ENCODE results near the gene DNAI2. TPM values are rescaled to one million over a fixed set of nuclear protein-coding genes. Genes with fewer than 3 reads are reported as not detected.
A peak's percentile ranks its signal among the peaks of the same experiment; 100 is the strongest.

DNAI2 gene
- total and polyA plus RNA-seq, 4 experiments from 2014 or later: 0.28 to 8.4 (median 6.0) TPM; not detected in 1

GRCh38 chr17:74268558-74268957, 5.5 kb upstream of the DNAI2 start:
- no peaks in the 10 kb centered on the region for H3K27me3 Mint-ChIP-seq
- H3K27ac Mint-ChIP-seq: peak overlapping the region in 3 of 7 donors; percentile 56 to 78 (median 69)
- Histone ChIP-seq H3K4me3 (ENCODE audit: low read length in 2 of 2) (no peak overlapping the region), H3K27me3 (ENCODE audit: insufficient read depth, low read length) (no peaks in the 10 kb centered on the region), H3K4me1 (ENCODE audit: insufficient read depth, low read length) (peaks cover 2% of the 10 kb centered on the region), H3K27ac (ENCODE audit: low read depth, low read length) (no peak overlapping the region), H3K9me3 (ENCODE audit: control insufficient read depth in 1 of 2, low read length in 2 of 2) (no peaks in the 10 kb centered on the region), H3K36me3 (ENCODE audit: insufficient read depth, low read length) (no peaks in the 10 kb centered on the region)
- no peak for DNase-seq
- no peaks in the 10 kb centered on the region for H3K36me3 Mint-ChIP-seq
- peak overlapping the region in 3 of 8 donors; percentile 29 to 41 (median 32) for H3K4me3 Mint-ChIP-seq
- H3K9me3 Mint-ChIP-seq: no peaks in the 10 kb centered on the region
- ChIA-PET CTCF (ENCODE audit: partially characterized antibody) (interaction anchor here (1.2 kb wide), 1 partner anchor 28 kb away, joined by 3 read pairs; no protein-coding TSS in a partner anchor), POLR2A (ENCODE audit: partially characterized antibody) (interaction anchor here (1.2 to 1.3 kb wide), 2 partner anchors 11 to 28 kb away, joined by 3 to 4 read pairs; no protein-coding TSS in a partner anchor)
- H3K4me1 Mint-ChIP-seq: peaks cover 8 to 37% (median 17%) of the 10 kb centered on the region in 4 donors
- intact Hi-C loops (cut with micrococcal nuclease): no loop called here

GRCh38 chr17:74270333-74270732, 3.7 kb upstream of the DNAI2 start:
- Mint-ChIP-seq H3K27me3 (no peaks in the 10 kb centered on the region), H3K4me3 (no peak overlapping the region), H3K4me1 (peaks cover 24 to 55% (median 34%) of the 10 kb centered on the region in 4 donors), H3K9me3 (no peaks in the 10 kb centered on the region), H3K36me3 (no peaks in the 10 kb centered on the region), H3K27ac (peak overlapping the region in 3 of 7 donors; percentile 37 to 72 (median 63))
- Histone ChIP-seq H3K4me1 (ENCODE audit: insufficient read depth, low read length) (peaks cover 20% of the 10 kb centered on the region), H3K36me3 (ENCODE audit: insufficient read depth, low read length) (no peaks in the 10 kb centered on the region), H3K4me3 (ENCODE audit: low read length in 2 of 2) (no peak overlapping the region), H3K27ac (ENCODE audit: low read depth, low read length) (no peak overlapping the region), H3K9me3 (ENCODE audit: control insufficient read depth in 1 of 2, low read length in 2 of 2) (no peaks in the 10 kb centered on the region), H3K27me3 (ENCODE audit: insufficient read depth, low read length) (no peaks in the 10 kb centered on the region)
- DNase-seq: no peak
- intact Hi-C loops (cut with micrococcal nuclease): no loop called here
- ChIA-PET CTCF (ENCODE audit: partially characterized antibody) (interaction anchor here (1.5 to 2.2 kb wide), 2 partner anchors 24 to 98 kb away, joined by 4 to 10 read pairs; no protein-coding TSS in a partner anchor), POLR2A (ENCODE audit: partially characterized antibody) (interaction anchor here (1.5 to 2.0 kb wide), 3 partner anchors 9 to 12 kb away, joined by 3 to 10 read pairs (median 6); no protein-coding TSS in a partner anchor)

- H3K4me3 ChIP-seq (ENCODE audit: low read length in 2 of 2): no peak overlapping the region
- CTCF ChIA-PET (ENCODE audit: partially characterized antibody): interaction anchor here (1.0 to 2.2 kb wide), 4 partner anchors 9 to 97 kb away, joined by 3 to 10 read pairs (median 4); partner anchors contain the start of gene RPL38
- H3K27me3 ChIP-seq (ENCODE audit: insufficient read depth, low read length): no peaks in the 10 kb centered on the region
- intact Hi-C loops (cut with micrococcal nuclease): no loop called here
- no peak overlapping the region for H3K4me3 Mint-ChIP-seq
- H3K4me1 ChIP-seq (ENCODE audit: insufficient read depth, low read length): peaks cover 29% of the 10 kb centered on the region
- no peak overlapping the region for H3K27ac ChIP-seq (ENCODE audit: low read depth, low read length)
- H3K36me3 Mint-ChIP-seq: no peaks in the 10 kb centered on the region
- peak overlapping the region in 4 of 7 donors; percentile 12 to 72 (median 47) for H3K27ac Mint-ChIP-seq
- H3K36me3 ChIP-seq (ENCODE audit: insufficient read depth, low read length): no peaks in the 10 kb centered on the region
- DNase-seq: no peak
- H3K27me3 Mint-ChIP-seq: no peaks in the 10 kb centered on the region
- no peaks in the 10 kb centered on the region for H3K9me3 Mint-ChIP-seq
- no peaks in the 10 kb centered on the region for H3K9me3 ChIP-seq (ENCODE audit: control insufficient read depth in 1 of 2, low read length in 2 of 2)
- peaks cover 26 to 64% (median 41%) of the 10 kb centered on the region in 4 donors for H3K4me1 Mint-ChIP-seq
- POLR2A ChIA-PET (ENCODE audit: partially characterized antibody): interaction anchor here (0.8 to 2.0 kb wide), 4 partner anchors 8 to 58 kb away, joined by 3 to 10 read pairs (median 4); no protein-coding TSS in a partner anchor
These were observed 2.8 kb upstream of the DNAI2 start for GRCh38 chr17:74271281-74271680.

GRCh38 chr17:74271901-74272561, 2.0 kb upstream of the DNAI2 start:
- no peaks in the 10 kb centered on the region for H3K36me3 Mint-ChIP-seq
- no peaks in the 10 kb centered on the region for H3K27me3 Mint-ChIP-seq
- no peak for DNase-seq
- CTCF ChIA-PET (ENCODE audit: partially characterized antibody): interaction anchor here (1.2 to 2.2 kb wide), 2 partner anchors 23 to 69 kb away, joined by 3 to 10 read pairs; partner anchors contain the start of gene RPL38
- H3K36me3 ChIP-seq (ENCODE audit: insufficient read depth, low read length): no peaks in the 10 kb centered on the region
- peak overlapping the region in 2 of 8 donors; percentile 18 to 30 for H3K4me3 Mint-ChIP-seq
- peaks cover 35% of the 10 kb centered on the region for H3K4me1 ChIP-seq (ENCODE audit: insufficient read depth, low read length)
- no peak overlapping the region for H3K27ac ChIP-seq (ENCODE audit: low read depth, low read length)
- POLR2A ChIA-PET (ENCODE audit: partially characterized antibody): interaction anchor here (1.5 kb wide), 1 partner anchor 8 kb away, joined by 6 read pairs; no protein-coding TSS in a partner anchor
- H3K27me3 ChIP-seq (ENCODE audit: insufficient read depth, low read length): no peaks in the 10 kb centered on the region
- H3K4me3 ChIP-seq (ENCODE audit: low read length in 2 of 2): no peak overlapping the region
- intact Hi-C loops (cut with micrococcal nuclease): no loop called here
- H3K9me3 Mint-ChIP-seq: no peaks in the 10 kb centered on the region
- H3K27ac Mint-ChIP-seq: peak overlapping the region in 5 of 7 donors; percentile 29 to 65 (median 56)
- no peaks in the 10 kb centered on the region for H3K9me3 ChIP-seq (ENCODE audit: control insufficient read depth in 1 of 2, low read length in 2 of 2)
- peaks cover 30 to 70% (median 46%) of the 10 kb centered on the region in 4 donors for H3K4me1 Mint-ChIP-seq

GRCh38 chr17:74272731-74273201, 1.3 kb upstream of the DNAI2 start:
- no peaks in the 10 kb centered on the region for H3K9me3 Mint-ChIP-seq
- Histone ChIP-seq H3K9me3 (ENCODE audit: control insufficient read depth in 1 of 2, low read length in 2 of 2) (no peaks in the 10 kb centered on the region), H3K27me3 (ENCODE audit: insufficient read depth, low read length) (no peaks in the 10 kb centered on the region), H3K4me1 (ENCODE audit: insufficient read depth, low read length) (peaks cover 38% of the 10 kb centered on the region), H3K4me3 (ENCODE audit: low read length in 2 of 2) (no peak overlapping the region), H3K36me3 (ENCODE audit: insufficient read depth, low read length) (no peaks in the 10 kb centered on the region), H3K27ac (ENCODE audit: low read depth, low read length) (no peak overlapping the region)
- DNase-seq: no peak
- ChIA-PET POLR2A (ENCODE audit: partially characterized antibody) (no interaction called here), CTCF (ENCODE audit: partially characterized antibody) (interaction anchor here (1.2 kb wide), 1 partner anchor 24 kb away, joined by 3 read pairs; no protein-coding TSS in a partner anchor)
- H3K36me3 Mint-ChIP-seq: no peaks in the 10 kb centered on the region
- H3K27me3 Mint-ChIP-seq: no peaks in the 10 kb centered on the region
- peaks cover 29 to 64% (median 43%) of the 10 kb centered on the region in 4 donors for H3K4me1 Mint-ChIP-seq
- peak overlapping the region in 5 of 7 donors; percentile 2 to 78 (median 14) for H3K27ac Mint-ChIP-seq
- peak overlapping the region in 4 of 8 donors; percentile 5 to 59 (median 43) for H3K4me3 Mint-ChIP-seq
- intact Hi-C loops (cut with micrococcal nuclease): no loop called here

GRCh38 chr17:74274709-74275340, 791 bp downstream of the DNAI2 start:
- Histone ChIP-seq H3K9me3 (ENCODE audit: control insufficient read depth in 1 of 2, low read length in 2 of 2) (no peaks in the 10 kb centered on the region), H3K27ac (ENCODE audit: low read depth, low read length) (peak overlapping the region; percentile 20), H3K4me1 (ENCODE audit: insufficient read depth, low read length) (peaks cover 53% of the 10 kb centered on the region), H3K36me3 (ENCODE audit: insufficient read depth, low read length) (no peaks in the 10 kb centered on the region), H3K4me3 (ENCODE audit: low read length in 2 of 2) (peak overlapping the region; percentile 12 to 49), H3K27me3 (ENCODE audit: insufficient read depth, low read length) (no peaks in the 10 kb centered on the region)
- intact Hi-C loops (cut with micrococcal nuclease): no loop called here
- POLR2A ChIA-PET (ENCODE audit: partially characterized antibody): interaction anchor here (0.6 to 2.7 kb wide), 8 partner anchors 9 to 62 kb away, joined by 3 to 32 read pairs (median 4); partner anchors contain the start of gene TTYH2
- Mint-ChIP-seq H3K27ac (peak overlapping the region; percentile 92 to 98 (median 95)), H3K9me3 (no peaks in the 10 kb centered on the region), H3K27me3 (no peaks in the 10 kb centered on the region), H3K4me3 (peak overlapping the region; percentile 65 to 86 (median 84)), H3K4me1 (peaks cover 30 to 55% (median 45%) of the 10 kb centered on the region in 4 donors), H3K36me3 (no peaks in the 10 kb centered on the region)
- DNase-seq: peak in 3 of 5 donors; percentile 19 to 28 (median 23)
- CTCF ChIA-PET (ENCODE audit: partially characterized antibody): interaction anchor here (0.9 to 2.1 kb wide), 7 partner anchors 10 to 75 kb away, joined by 3 to 11 read pairs (median 4); no protein-coding TSS in a partner anchor
